RWPE1 (cell line): ENCODE data around the gene CPEB3.

Source experiments
- CTCF ChIA-PET: fragments of 350-600 bp; sonication (Branson Sonifier 250); formaldehyde crosslinking; extraction: SDS; loops from one replicate; lab custom pipeline; 2021; lab: Yijun Ruan, JAX
- POLR2A ChIA-PET: fragments of 400-600 bp; formaldehyde crosslinking; extraction: SDS; loops from one replicate; lab custom pipeline; 2020; ENCODE audit warnings: antibody characterized with exemption; ENCODE audit not compliant: low non-redundant PET; lab: Yijun Ruan, JAX
- DNase-seq: peaks from one replicate; pipeline ENCODE4 v3.0.0; 2012; ENCODE audit warnings: low spot score
- H3K27ac ChIP-seq: fragments of 450-650 bp; 2 replicates; pipeline ENCODE4 v1.5.1; 2017
- CTCF ChIP-seq: fragments of 450-650 bp; conservative IDR thresholded peaks from 2 replicates; pipeline ENCODE4 v1.5.1; 2017; ENCODE audit warnings: low read depth, mild to moderate bottlenecking

Gene CPEB3

GRCh38 chr10:92274071-92274470, 16.8 kb downstream of the CPEB3 start:
- POLR2A ChIA-PET: no interaction called here
- H3K27ac ChIP-seq: no peak overlapping the region
- CTCF ChIA-PET: interaction anchor here (0.6 to 1.0 kb wide), 2 partner anchors 17 to 56 kb away, joined by 3 read pairs; partner anchors contain the start of gene MARCHF5
- no peak for TF ChIP-seq CTCF
- DNase-seq: no peak

GRCh38 chr10:92268748-92269147, 22.1 kb downstream of the CPEB3 start:
- CTCF ChIA-PET: interaction anchor here (0.6 kb wide), 1 partner anchor 21 kb away, joined by 3 read pairs; no protein-coding TSS in a partner anchor
- POLR2A ChIA-PET: no interaction called here
- no peak for TF ChIP-seq CTCF
- no peak for DNase-seq
- H3K27ac ChIP-seq: no peak overlapping the region

DNA sequence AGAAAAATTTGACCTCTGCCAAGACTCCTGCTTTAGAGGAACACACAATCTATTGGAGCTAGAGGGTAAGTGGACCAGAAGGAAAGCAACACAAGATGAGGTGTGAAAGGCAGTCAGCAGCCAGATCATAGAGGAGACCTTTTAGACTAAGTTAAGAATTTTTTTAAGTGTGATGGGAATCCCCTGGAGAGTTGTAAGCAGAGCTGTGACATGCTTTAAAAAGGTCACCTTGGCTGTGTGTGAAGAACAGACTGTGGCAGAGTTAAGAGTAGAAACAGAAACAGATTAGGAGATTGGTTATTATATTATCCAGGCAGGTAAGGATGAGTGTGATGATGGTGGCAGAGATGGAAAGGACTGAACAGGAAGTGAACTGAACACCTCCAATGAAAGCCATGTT, 23.5 kb downstream of the CPEB3 start:
- no peak overlapping the region for H3K27ac ChIP-seq
- no peak for DNase-seq
- ChIA-PET POLR2A (no interaction called here), CTCF (interaction anchor here (0.6 kb wide), 1 partner anchor 180 kb away, joined by 4 read pairs; no protein-coding TSS in a partner anchor)
- no peak for TF ChIP-seq CTCF

DNA sequence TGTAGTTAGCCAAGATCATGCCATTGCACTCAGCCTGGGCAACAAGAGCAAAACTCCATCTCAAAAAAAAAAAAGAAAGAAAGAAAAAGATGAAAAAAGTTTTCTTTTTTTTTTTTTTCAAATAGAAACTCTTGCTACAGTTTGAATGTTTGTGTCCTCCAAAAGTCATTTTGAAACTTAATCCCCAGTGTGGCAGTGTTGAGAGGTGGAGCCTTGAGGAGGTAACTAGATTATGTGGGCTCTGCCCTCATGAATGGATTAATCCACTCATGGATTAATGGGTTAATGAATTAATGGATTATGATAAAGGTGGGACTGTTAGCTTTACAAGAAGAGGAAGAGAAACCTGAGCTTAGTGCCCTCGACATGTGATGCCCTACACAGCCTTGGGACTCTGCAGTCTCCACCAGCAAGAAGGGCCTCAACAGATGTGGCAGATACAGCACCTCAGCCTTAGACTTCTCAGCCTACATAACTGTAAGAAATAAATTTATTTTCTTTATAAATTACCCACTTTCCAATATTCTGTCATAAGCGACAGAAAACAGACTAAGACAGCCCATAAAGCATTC, 25.1 kb downstream of the CPEB3 start:
- H3K27ac ChIP-seq: no peak overlapping the region
- DNase-seq: no peak
- ChIA-PET CTCF (interaction anchor here (0.6 kb wide), 1 partner anchor 89 kb away, joined by 3 read pairs; no protein-coding TSS in a partner anchor), POLR2A (no interaction called here)
- no peak for TF ChIP-seq CTCF

GRCh38 chr10:92264249-92264648, 26.6 kb downstream of the CPEB3 start:
- ChIA-PET CTCF (interaction anchor here (0.7 kb wide), 1 partner anchor 9 kb away, joined by 5 read pairs; no protein-coding TSS in a partner anchor), POLR2A (interaction anchor here (0.6 kb wide), 1 partner anchor 15 kb away, joined by 4 read pairs; no protein-coding TSS in a partner anchor)
- no peak for DNase-seq
- no peak for TF ChIP-seq CTCF
- H3K27ac ChIP-seq: no peak overlapping the region

- DNase-seq: no peak
- POLR2A ChIA-PET: no interaction called here
- TF ChIP-seq CTCF: no peak
- no peak overlapping the region for H3K27ac ChIP-seq
- CTCF ChIA-PET: no interaction called here
Observed at GRCh38 chr10:92263396-92263795, 27.5 kb downstream of the CPEB3 start.
